Stimulated activated memory B cell treated with anti-CD40 and anti-IgM and Interleukin-4, amounts not matched to agents 10 μg/mL and 1 μg/mL and 100 μg/mL, for 72 hours (primary cell): ENCODE measurements around the gene SLC12A2.

Experiments used
- ATAC-seq: fragments of 150-1000 bp; cut with Tn5 transposase; 2 replicates; pipeline ENCODE4 v1.10.0; 2021
- H3K27ac Mint-ChIP-seq: one replicate; pipeline ENCODE4 v1.8.0; 2022; ENCODE audit warnings: mild to moderate bottlenecking, mixed read lengths
- H3K27me3 Mint-ChIP-seq: one replicate; pipeline ENCODE4 v1.8.0; 2022; ENCODE audit warnings: mixed read lengths
- H3K36me3 Mint-ChIP-seq: one replicate; pipeline ENCODE4 v1.8.0; 2022; ENCODE audit warnings: mixed read lengths
- H3K4me1 Mint-ChIP-seq: one replicate; pipeline ENCODE4 v1.8.0; 2022; ENCODE audit warnings: mixed read lengths
- H3K4me3 Mint-ChIP-seq: one replicate; pipeline ENCODE4 v1.8.0; 2022; ENCODE audit warnings: mild to moderate bottlenecking, moderate library complexity, mixed read lengths
- H3K9me3 Mint-ChIP-seq: one replicate; pipeline ENCODE4 v1.8.0; 2022; ENCODE audit warnings: mixed read lengths

SLC12A2 gene

GRCh38 chr5:128116445-128116844 lies 32.9 kb downstream of the SLC12A2 start:
- Mint-ChIP-seq H3K9me3 (no peaks in the 10 kb centered on the region), H3K4me1 (no peaks in the 10 kb centered on the region), H3K27ac (no peak overlapping the region), H3K27me3 (no peaks in the 10 kb centered on the region), H3K36me3 (peaks cover 73% of the 10 kb centered on the region), H3K4me3 (no peak overlapping the region)
- no peak for ATAC-seq

GRCh38 chr5:128118214-128118613 lies 34.6 kb downstream of the SLC12A2 start:
- Mint-ChIP-seq H3K4me3 (no peak overlapping the region), H3K27me3 (no peaks in the 10 kb centered on the region), H3K9me3 (no peaks in the 10 kb centered on the region), H3K27ac (no peak overlapping the region), H3K36me3 (peaks cover 59% of the 10 kb centered on the region), H3K4me1 (no peaks in the 10 kb centered on the region)
- ATAC-seq, result no peak

- H3K4me3 Mint-ChIP-seq, result no peak overlapping the region
These were observed 38.1 kb downstream of the SLC12A2 start for GRCh38 chr5:128121651-128122050.

GRCh38 chr5:128123936-128124335 lies 40.4 kb downstream of the SLC12A2 start:
- no peak for ATAC-seq
- no peaks in the 10 kb centered on the region for H3K27me3 Mint-ChIP-seq
- H3K9me3 Mint-ChIP-seq, result no peaks in the 10 kb centered on the region
- H3K4me3 Mint-ChIP-seq, result no peak overlapping the region
- peaks cover 9% of the 10 kb centered on the region for H3K4me1 Mint-ChIP-seq
- peaks cover 24% of the 10 kb centered on the region for H3K36me3 Mint-ChIP-seq
- no peak overlapping the region for H3K27ac Mint-ChIP-seq

More at GRCh38 chr5:128121651-128122050, 38.1 kb downstream of the SLC12A2 start:
- Mint-ChIP-seq H3K27me3 (no peaks in the 10 kb centered on the region), H3K9me3 (no peaks in the 10 kb centered on the region), H3K27ac (no peak overlapping the region), H3K36me3 (peaks cover 42% of the 10 kb centered on the region), H3K4me1 (peaks cover 9% of the 10 kb centered on the region)
- no peak for ATAC-seq

- H3K4me3 Mint-ChIP-seq, result no peak overlapping the region
These were observed 42.7 kb downstream of the SLC12A2 start for GRCh38 chr5:128126241-128126640.

GRCh38 chr5:128132499-128132898 lies 48.9 kb downstream of the SLC12A2 start:
- H3K4me1 Mint-ChIP-seq, result no peaks in the 10 kb centered on the region
- no peaks in the 10 kb centered on the region for H3K9me3 Mint-ChIP-seq
- H3K27me3 Mint-ChIP-seq, result no peaks in the 10 kb centered on the region
- ATAC-seq, result no peak
- H3K27ac Mint-ChIP-seq, result no peak overlapping the region
- no peak overlapping the region for H3K4me3 Mint-ChIP-seq
- H3K36me3 Mint-ChIP-seq, result peaks cover 42% of the 10 kb centered on the region

More at GRCh38 chr5:128126241-128126640, 42.7 kb downstream of the SLC12A2 start:
- no peak overlapping the region for H3K27ac Mint-ChIP-seq
- no peaks in the 10 kb centered on the region for H3K27me3 Mint-ChIP-seq
- H3K36me3 Mint-ChIP-seq, result peaks cover 24% of the 10 kb centered on the region
- no peak for ATAC-seq
- H3K9me3 Mint-ChIP-seq, result no peaks in the 10 kb centered on the region
- peaks cover 9% of the 10 kb centered on the region for H3K4me1 Mint-ChIP-seq

GRCh38 chr5:128135286-128135685 lies 51.7 kb downstream of the SLC12A2 start:
- peaks cover 50% of the 10 kb centered on the region for H3K36me3 Mint-ChIP-seq

GRCh38 chr5:128143911-128144310 lies 60.3 kb downstream of the SLC12A2 start:
- no peaks in the 10 kb centered on the region for H3K27me3 Mint-ChIP-seq
- no peaks in the 10 kb centered on the region for H3K4me1 Mint-ChIP-seq
- H3K4me3 Mint-ChIP-seq, result no peak overlapping the region
- no peak overlapping the region for H3K27ac Mint-ChIP-seq
- ATAC-seq, result no peak
- H3K9me3 Mint-ChIP-seq, result no peaks in the 10 kb centered on the region
- peaks cover 44% of the 10 kb centered on the region for H3K36me3 Mint-ChIP-seq

More at GRCh38 chr5:128135286-128135685, 51.7 kb downstream of the SLC12A2 start:
- no peak overlapping the region for H3K4me3 Mint-ChIP-seq
- no peak overlapping the region for H3K27ac Mint-ChIP-seq
- no peak for ATAC-seq
- H3K4me1 Mint-ChIP-seq, result no peaks in the 10 kb centered on the region
- H3K9me3 Mint-ChIP-seq, result no peaks in the 10 kb centered on the region
- no peaks in the 10 kb centered on the region for H3K27me3 Mint-ChIP-seq

- H3K9me3 Mint-ChIP-seq, result no peaks in the 10 kb centered on the region
- peaks cover 50% of the 10 kb centered on the region for H3K36me3 Mint-ChIP-seq
- no peak overlapping the region for H3K4me3 Mint-ChIP-seq
- H3K27ac Mint-ChIP-seq, result no peak overlapping the region
- no peaks in the 10 kb centered on the region for H3K4me1 Mint-ChIP-seq
- H3K27me3 Mint-ChIP-seq, result no peaks in the 10 kb centered on the region
- no peak for ATAC-seq
These were observed 60.9 kb downstream of the SLC12A2 start for GRCh38 chr5:128144491-128144890.

- H3K9me3 Mint-ChIP-seq, result no peaks in the 10 kb centered on the region
- no peak for ATAC-seq
- H3K4me1 Mint-ChIP-seq, result no peaks in the 10 kb centered on the region
- no peak overlapping the region for H3K27ac Mint-ChIP-seq
- no peak overlapping the region for H3K4me3 Mint-ChIP-seq
- H3K27me3 Mint-ChIP-seq, result no peaks in the 10 kb centered on the region
- peaks cover 53% of the 10 kb centered on the region for H3K36me3 Mint-ChIP-seq
These were observed 63.1 kb downstream of the SLC12A2 start for GRCh38 chr5:128146671-128147070.

GRCh38 chr5:128154943-128155342 lies 71.4 kb downstream of the SLC12A2 start:
- Mint-ChIP-seq H3K4me1 (no peaks in the 10 kb centered on the region), H3K27me3 (no peaks in the 10 kb centered on the region), H3K9me3 (no peaks in the 10 kb centered on the region), H3K4me3 (no peak overlapping the region), H3K27ac (no peak overlapping the region), H3K36me3 (peaks cover 61% of the 10 kb centered on the region)
- no peak for ATAC-seq

- Mint-ChIP-seq H3K4me1 (no peaks in the 10 kb centered on the region), H3K9me3 (no peaks in the 10 kb centered on the region), H3K27me3 (no peaks in the 10 kb centered on the region), H3K36me3 (peaks cover 69% of the 10 kb centered on the region), H3K4me3 (no peak overlapping the region), H3K27ac (no peak overlapping the region)
- no peak for ATAC-seq
These were observed 72.2 kb downstream of the SLC12A2 start for GRCh38 chr5:128155776-128156175.

- peaks cover 71% of the 10 kb centered on the region for H3K36me3 Mint-ChIP-seq
- H3K27me3 Mint-ChIP-seq, result no peaks in the 10 kb centered on the region
- H3K4me3 Mint-ChIP-seq, result no peak overlapping the region
- H3K4me1 Mint-ChIP-seq, result no peaks in the 10 kb centered on the region
- ATAC-seq, result no peak
- H3K9me3 Mint-ChIP-seq, result no peaks in the 10 kb centered on the region
- no peak overlapping the region for H3K27ac Mint-ChIP-seq
These were observed 73.0 kb downstream of the SLC12A2 start for GRCh38 chr5:128156521-128156920.

GRCh38 chr5:128158342-128158741 lies 74.8 kb downstream of the SLC12A2 start:
- Mint-ChIP-seq H3K9me3 (no peaks in the 10 kb centered on the region), H3K4me1 (no peaks in the 10 kb centered on the region), H3K36me3 (peaks cover 89% of the 10 kb centered on the region), H3K27ac (no peak overlapping the region), H3K27me3 (no peaks in the 10 kb centered on the region), H3K4me3 (no peak overlapping the region)
- no peak for ATAC-seq

GRCh38 chr5:128163991-128164390 lies 80.4 kb downstream of the SLC12A2 start:
- Mint-ChIP-seq H3K27me3 (no peaks in the 10 kb centered on the region), H3K4me1 (no peaks in the 10 kb centered on the region), H3K27ac (no peak overlapping the region), H3K36me3 (peaks cover 73% of the 10 kb centered on the region), H3K9me3 (no peaks in the 10 kb centered on the region), H3K4me3 (no peak overlapping the region)
- ATAC-seq, result no peak

GRCh38 chr5:128169401-128170017 lies 85.9 kb downstream of the SLC12A2 start:
- no peak overlapping the region for H3K27ac Mint-ChIP-seq
- H3K4me1 Mint-ChIP-seq, result no peaks in the 10 kb centered on the region
- no peaks in the 10 kb centered on the region for H3K9me3 Mint-ChIP-seq
- H3K36me3 Mint-ChIP-seq, result peaks cover 47% of the 10 kb centered on the region
- H3K27me3 Mint-ChIP-seq, result no peaks in the 10 kb centered on the region
- no peak overlapping the region for H3K4me3 Mint-ChIP-seq
- ATAC-seq, result no peak
